PC-9 (cell line): ENCODE data around the gene PPP2R5C. TPM values are rescaled to one million over a fixed set of nuclear protein-coding genes. Genes with fewer than 3 reads are reported as not detected.
A peak's percentile ranks its signal among the peaks of the same experiment; 100 is the strongest.

Experiments
- BruUV-seq: library from RNA; stranded (reverse); fragments of 400-500 nt; replicated peaks from 2 replicates; lab custom pipeline; 2021; lab: Mats Ljungman, UMichigan
- CTCF ChIA-PET: fragments of 300-600 bp; sonication (Branson Sonifier 250); formaldehyde crosslinking; loops from one replicate; lab custom pipeline; 2022; ENCODE audit warnings: antibody characterized with exemption; lab: Charles Lee
- POLR2A ChIA-PET: fragments of 300-600 bp; sonication (Branson Sonifier 250); formaldehyde crosslinking; loops from one replicate; lab custom pipeline; 2022; ENCODE audit warnings: antibody characterized with exemption; ENCODE audit not compliant: unreplicated experiment; lab: Charles Lee
- DNase-seq, 2 experiments: peaks; one replicate each; pipeline versions ENCODE4 v3.0.0 to v3.0.0-alpha.2; 2015 to 2022; ENCODE audit warnings: mixed read lengths in 1 of 2
- H2AFZ ChIP-seq: fragments of 200-600 bp; sonication (generic); 2 replicates; pipeline ENCODE4 v1.8.1; 2017; ENCODE audit warnings: antibody characterized with exemption
- H3F3A ChIP-seq: fragments of 200-600 bp; sonication (generic); 2 replicates; pipeline ENCODE4 v1.8.1; 2017; ENCODE audit warnings: antibody characterized with exemption, mild to moderate bottlenecking, low read depth; ENCODE audit not compliant: insufficient read depth
- H3K27ac ChIP-seq: fragments of 200-600 bp; sonication (generic); 2 replicates; pipeline ENCODE4 v1.6.1; 2016; ENCODE audit warnings: mixed run types
- H3K27me3 ChIP-seq: fragments of 200-600 bp; sonication (generic); 2 replicates; pipeline ENCODE4 v1.6.1; 2016; ENCODE audit warnings: low read depth, mixed run types; ENCODE audit not compliant: insufficient read depth
- H3K36me3 ChIP-seq: fragments of 200-600 bp; sonication (generic); 2 replicates; pipeline ENCODE4 v1.6.1; 2016; ENCODE audit warnings: low read depth, mixed run types
- H3K4me1 ChIP-seq: fragments of 200-600 bp; sonication (generic); replicated peaks from 2 replicates; pipeline ENCODE4 v1.6.1; 2016; ENCODE audit warnings: mixed run types; ENCODE audit not compliant: insufficient read depth
- H3K4me2 ChIP-seq: fragments of 200-600 bp; sonication (generic); 2 replicates; pipeline ENCODE4 v1.6.1; 2017; ENCODE audit warnings: mixed run types
- H3K4me3 ChIP-seq: fragments of 200-600 bp; sonication (generic); 2 replicates; pipeline ENCODE4 v1.6.1; 2016; ENCODE audit warnings: mixed run types
- H3K79me2 ChIP-seq: fragments of 200-600 bp; sonication (generic); 2 replicates; pipeline ENCODE4 v1.6.1; 2017; ENCODE audit warnings: low read depth, mixed run types
- H3K9me2 ChIP-seq: fragments of 200-600 bp; sonication (generic); 2 replicates; pipeline ENCODE4 v1.8.1; 2017; ENCODE audit warnings: mild to moderate bottlenecking; ENCODE audit not compliant: insufficient read depth
- H3K9me3 ChIP-seq: fragments of 200-600 bp; sonication (generic); 2 replicates; pipeline ENCODE4 v1.8.1; 2016; ENCODE audit warnings: low read depth; ENCODE audit not compliant: insufficient read depth
- H4K20me1 ChIP-seq: fragments of 200-600 bp; sonication (generic); 2 replicates; pipeline ENCODE4 v1.8.1; 2017; ENCODE audit not compliant: insufficient read depth
- EZH2 ChIP-seq: fragments of 200-600 bp; sonication (generic); IDR thresholded peaks from 2 replicates; pipeline ENCODE4 v1.8.0; 2017; ENCODE audit warnings: antibody characterized with exemption, low read depth
- intact Hi-C: fragments of 100-400 bp; cut with micrococcal nuclease; formaldehyde crosslinking; loops from one replicate; pipeline ENCODE4 v1.10.0; 2022; ENCODE audit not compliant: unreplicated experiment
- total RNA-seq: library from RNA; stranded (reverse); gene quantifications from 2 replicates; pipeline ENCODE4 v1.2.3, GENCODE V29; 2021
- TF ChIP-seq, protein P1 (sequence below): fragments of 200-600 bp; sonication (generic); conservative IDR thresholded peaks from 2 replicates; pipeline ENCODE4 v1.6.1; 2017; ENCODE audit warnings: mixed run types, antibody characterized with exemption, mild to moderate bottlenecking, moderate library complexity

The PPP2R5C gene
- total RNA-seq, 1 experiment from 2014 or later: 401 TPM

DNA sequence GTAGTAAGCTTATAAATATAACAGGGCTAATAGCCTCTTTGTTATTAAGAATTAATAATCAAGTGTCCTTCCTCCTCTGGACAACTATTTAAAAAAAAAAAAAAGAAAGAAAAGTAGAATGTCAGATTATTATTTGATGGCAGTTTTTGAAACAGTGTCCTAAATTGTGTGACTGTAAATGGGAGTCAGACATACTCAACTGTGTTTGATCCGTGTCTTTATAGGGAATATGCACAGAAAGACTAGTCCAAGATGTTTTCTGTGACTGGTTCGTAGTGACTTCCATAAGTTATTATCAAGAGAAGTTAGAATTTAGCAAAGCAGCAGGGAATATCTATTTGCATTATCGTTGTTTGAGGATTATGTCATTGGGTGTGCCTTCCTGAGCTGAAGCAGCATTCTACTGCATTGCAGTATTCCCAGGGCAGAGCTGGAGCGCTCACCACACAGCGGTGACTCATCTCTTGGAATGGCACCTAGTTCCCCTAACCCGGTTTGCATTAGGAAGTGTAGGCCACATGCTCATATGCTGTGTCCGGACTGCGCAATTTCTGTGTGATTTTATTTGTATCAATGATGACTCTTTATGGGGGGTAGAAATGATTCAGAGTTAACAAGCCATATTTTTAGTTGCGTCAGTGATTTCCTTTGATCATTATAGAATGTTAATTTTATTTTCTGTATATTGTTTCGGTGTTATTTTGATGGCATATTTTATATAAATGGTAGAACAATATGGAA lies 210.8 kb downstream of the PPP2R5C start:
- H3K4me2 ChIP-seq: peak overlapping the region; percentile 83
- H3K36me3 ChIP-seq: peaks cover 50% of the 10 kb centered on the region
- no peaks in the 10 kb centered on the region for H3K9me3 ChIP-seq
- intact Hi-C loops: loop anchor here (1.0 to 2.0 kb wide), 3 partner anchors 8 to 57 kb away; partner anchors contain the start of gene DYNC1H1
- ChIA-PET CTCF (interaction anchor here (1.1 kb wide), 1 partner anchor 622 kb away, joined by 4 read pairs; no protein-coding TSS in a partner anchor), POLR2A (interaction anchor here (0.6 to 1.1 kb wide), 4 partner anchors 21 to 248 kb away, joined by 3 to 9 read pairs (median 6); no protein-coding TSS in a partner anchor)
- peaks cover 65% of the 10 kb centered on the region for H3F3A ChIP-seq
- H3K4me3 ChIP-seq: peak overlapping the region; percentile 47
- peaks cover 96% of the 10 kb centered on the region for H3K79me2 ChIP-seq
- H2AFZ ChIP-seq: no peak overlapping the region
- H3K4me1 ChIP-seq: peaks cover 72% of the 10 kb centered on the region
- peak; percentile 96 to 100 for DNase-seq
- no peak for TF ChIP-seq EZH2
- TF ChIP-seq, protein P1, sequence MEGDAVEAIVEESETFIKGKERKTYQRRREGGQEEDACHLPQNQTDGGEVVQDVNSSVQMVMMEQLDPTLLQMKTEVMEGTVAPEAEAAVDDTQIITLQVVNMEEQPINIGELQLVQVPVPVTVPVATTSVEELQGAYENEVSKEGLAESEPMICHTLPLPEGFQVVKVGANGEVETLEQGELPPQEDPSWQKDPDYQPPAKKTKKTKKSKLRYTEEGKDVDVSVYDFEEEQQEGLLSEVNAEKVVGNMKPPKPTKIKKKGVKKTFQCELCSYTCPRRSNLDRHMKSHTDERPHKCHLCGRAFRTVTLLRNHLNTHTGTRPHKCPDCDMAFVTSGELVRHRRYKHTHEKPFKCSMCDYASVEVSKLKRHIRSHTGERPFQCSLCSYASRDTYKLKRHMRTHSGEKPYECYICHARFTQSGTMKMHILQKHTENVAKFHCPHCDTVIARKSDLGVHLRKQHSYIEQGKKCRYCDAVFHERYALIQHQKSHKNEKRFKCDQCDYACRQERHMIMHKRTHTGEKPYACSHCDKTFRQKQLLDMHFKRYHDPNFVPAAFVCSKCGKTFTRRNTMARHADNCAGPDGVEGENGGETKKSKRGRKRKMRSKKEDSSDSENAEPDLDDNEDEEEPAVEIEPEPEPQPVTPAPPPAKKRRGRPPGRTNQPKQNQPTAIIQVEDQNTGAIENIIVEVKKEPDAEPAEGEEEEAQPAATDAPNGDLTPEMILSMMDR: no peak
- peak overlapping the region; percentile 96 for H3K27ac ChIP-seq
- no TSS peak for BruUV-seq
- H4K20me1 ChIP-seq: no peaks in the 10 kb centered on the region
- no peaks in the 10 kb centered on the region for H3K9me2 ChIP-seq
- H3K27me3 ChIP-seq: no peaks in the 10 kb centered on the region

DNA sequence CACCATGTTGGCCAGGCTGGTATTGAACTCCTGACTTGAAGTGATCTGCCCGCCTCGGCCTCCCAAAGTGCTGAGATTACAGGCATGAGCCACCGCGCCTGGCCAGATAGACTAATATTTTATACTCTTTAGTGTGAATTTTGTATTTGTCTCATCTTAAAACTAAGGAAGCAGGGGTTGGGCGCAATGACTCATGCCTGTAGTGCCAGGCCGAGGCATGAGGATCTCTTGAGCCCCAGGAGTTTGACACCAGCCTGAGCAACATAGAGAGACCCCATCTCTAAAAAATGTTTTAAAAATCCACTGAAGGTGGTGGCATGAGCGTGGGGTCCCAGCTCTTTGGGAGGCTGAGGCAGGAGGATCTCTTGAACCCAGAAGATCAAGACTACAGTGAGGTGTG lies 211.8 kb downstream of the PPP2R5C start:
- CTCF ChIA-PET: interaction anchor here (0.6 kb wide), 2 partner anchors 58 to 112 kb away, joined by 3 read pairs; no protein-coding TSS in a partner anchor
- H3K9me2 ChIP-seq: no peaks in the 10 kb centered on the region
- peaks cover 51% of the 10 kb centered on the region for H3K36me3 ChIP-seq
- peaks cover 72% of the 10 kb centered on the region for H3K4me1 ChIP-seq
- H3F3A ChIP-seq: peaks cover 75% of the 10 kb centered on the region
- H3K9me3 ChIP-seq: no peaks in the 10 kb centered on the region
- H2AFZ ChIP-seq: no peak overlapping the region
- H3K4me2 ChIP-seq: peak overlapping the region; percentile 83
- intact Hi-C loops: loop anchor here (2.0 kb wide), 1 partner anchor 55 kb away; no protein-coding TSS in a partner anchor
- POLR2A ChIA-PET: interaction anchor here (0.8 to 1.1 kb wide), 2 partner anchors 56 to 214 kb away, joined by 5 to 6 read pairs; no protein-coding TSS in a partner anchor
- TF ChIP-seq, protein P1: no peak
- TF ChIP-seq EZH2: no peak
- peaks cover 96% of the 10 kb centered on the region for H3K79me2 ChIP-seq
- no peaks in the 10 kb centered on the region for H4K20me1 ChIP-seq
- BruUV-seq: no TSS peak
- no peak for DNase-seq
- no peaks in the 10 kb centered on the region for H3K27me3 ChIP-seq
- peak overlapping the region; percentile 47; the same call in 1 of the 2 replicates for H3K4me3 ChIP-seq
- H3K27ac ChIP-seq: peak overlapping the region; percentile 96

DNA sequence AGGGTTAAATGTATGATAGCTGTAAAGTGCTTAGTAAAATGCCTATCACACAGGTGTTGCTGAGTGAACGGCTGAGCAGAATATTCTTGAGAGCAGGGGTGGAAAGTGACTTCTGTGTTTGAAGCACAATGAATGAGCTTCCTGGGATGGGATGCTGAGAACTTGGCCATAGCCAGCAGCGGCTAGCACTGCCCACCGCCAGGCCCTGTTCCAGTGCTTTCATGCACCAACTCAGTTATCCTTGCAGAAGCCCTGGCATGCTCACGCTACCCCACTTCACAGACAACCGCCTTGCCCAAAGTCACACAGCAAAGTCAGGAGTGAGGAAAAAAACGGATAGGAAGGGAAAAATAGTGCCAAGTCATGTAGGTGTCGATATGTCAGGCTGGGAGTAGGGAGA lies 213.7 kb downstream of the PPP2R5C start:
- no TSS peak for BruUV-seq
- Histone ChIP-seq H2AFZ (no peak overlapping the region), H3K4me2 (no peak overlapping the region), H3K27ac (peak overlapping the region; percentile 96; the same call in 1 of the 2 replicates), H3F3A (peaks cover 77% of the 10 kb centered on the region), H3K36me3 (peaks cover 54% of the 10 kb centered on the region), H3K4me3 (no peak overlapping the region), H3K9me3 (no peaks in the 10 kb centered on the region), H3K79me2 (peaks cover 94% of the 10 kb centered on the region), H4K20me1 (no peaks in the 10 kb centered on the region), H3K4me1 (peaks cover 79% of the 10 kb centered on the region), H3K9me2 (no peaks in the 10 kb centered on the region), H3K27me3 (no peaks in the 10 kb centered on the region)
- ChIA-PET POLR2A (no interaction called here), CTCF (interaction anchor here (0.5 kb wide), 1 partner anchor 112 kb away, joined by 5 read pairs; no protein-coding TSS in a partner anchor)
- intact Hi-C loops: loop anchor here (5.0 kb wide), 1 partner anchor 832 kb away; no protein-coding TSS in a partner anchor
- no peak for DNase-seq
- no peak for TF ChIP-seq EZH2
- TF ChIP-seq, protein P1: no peak

Other genes starting within 250 kb of the PPP2R5C start
- 0.26 TPM in 1 of 2 replicates, not detected in the other for gene DIO3, start 200.2 kb upstream of the PPP2R5C start, total RNA-seq
- gene DYNC1H1, start 202.9 kb downstream of the PPP2R5C start, total RNA-seq: 1,203 and 1,268 TPM in 2 replicates